HEK293 (cell line): ENCODE data around the gene RGS13.

ENCODE experiments used
- ZNF18 ChIP-seq: fragments of 450-650 bp; formaldehyde crosslinking; IDR thresholded peaks from 2 replicates; pipeline ENCODE4 v1.5.1; 2016; ENCODE audit warnings: missing biosample characterization, missing genetic modification characterization
- ZNF23 ChIP-seq: fragments of 450-650 bp; formaldehyde crosslinking; IDR thresholded peaks from 2 replicates; pipeline ENCODE4 v1.5.1; 2016; ENCODE audit warnings: missing biosample characterization, missing genetic modification characterization, borderline replicate concordance
- ZNF558 ChIP-seq: fragments of 450-650 bp; formaldehyde crosslinking; IDR thresholded peaks from 2 replicates; pipeline ENCODE4 v1.5.1; 2016; ENCODE audit warnings: missing biosample characterization, missing genetic modification characterization

GRCh38 chr1:192595299-192595698, 40.6 kb upstream of the RGS13 start:
- no peak for TF ChIP-seq ZNF23 (tag by site-specific recombination)
- TF ChIP-seq ZNF18 (tag by site-specific recombination): no peak
- TF ChIP-seq ZNF558 (tag by site-specific recombination): no peak
